ENCODE results near the gene LRP1-AS.
A peak's percentile ranks its signal among the peaks of the same experiment; 100 is the strongest.

Gene LRP1-AS

DNA sequence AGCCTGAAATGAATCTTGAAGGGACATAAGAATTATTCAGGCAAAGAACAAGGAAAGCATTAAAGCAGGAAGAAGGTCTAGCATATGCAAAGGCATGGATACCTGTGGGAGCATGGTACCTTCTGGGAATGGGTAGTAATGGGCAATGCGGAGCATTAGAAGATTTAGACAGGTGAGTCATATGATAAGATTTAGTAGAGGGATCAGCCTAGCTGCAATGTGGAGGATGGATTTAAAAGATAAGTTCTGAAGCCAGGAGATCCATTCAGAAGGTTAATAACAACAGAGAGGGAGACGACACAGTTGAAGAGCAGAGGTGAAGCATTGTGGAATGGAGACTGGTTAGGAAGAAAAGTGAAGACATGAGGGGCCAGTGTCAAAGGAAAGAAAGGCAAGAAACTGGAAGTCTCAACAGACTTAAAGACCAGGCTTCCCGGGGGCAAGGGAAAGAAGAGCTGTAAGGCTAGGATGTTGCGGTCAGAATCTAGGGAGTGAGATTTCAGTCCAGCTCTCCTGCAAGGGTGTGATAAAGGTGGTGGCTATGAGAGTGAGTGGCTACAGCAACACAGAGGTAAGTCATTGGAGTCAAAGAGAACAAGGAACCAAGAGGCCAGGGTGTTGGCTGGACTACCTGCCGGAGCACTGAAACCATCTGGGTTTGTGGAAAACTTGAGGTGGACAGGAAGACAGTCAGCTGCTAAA is 30.7 kb downstream of the LRP1-AS start:
- DNase-seq, result no peak

DNA sequence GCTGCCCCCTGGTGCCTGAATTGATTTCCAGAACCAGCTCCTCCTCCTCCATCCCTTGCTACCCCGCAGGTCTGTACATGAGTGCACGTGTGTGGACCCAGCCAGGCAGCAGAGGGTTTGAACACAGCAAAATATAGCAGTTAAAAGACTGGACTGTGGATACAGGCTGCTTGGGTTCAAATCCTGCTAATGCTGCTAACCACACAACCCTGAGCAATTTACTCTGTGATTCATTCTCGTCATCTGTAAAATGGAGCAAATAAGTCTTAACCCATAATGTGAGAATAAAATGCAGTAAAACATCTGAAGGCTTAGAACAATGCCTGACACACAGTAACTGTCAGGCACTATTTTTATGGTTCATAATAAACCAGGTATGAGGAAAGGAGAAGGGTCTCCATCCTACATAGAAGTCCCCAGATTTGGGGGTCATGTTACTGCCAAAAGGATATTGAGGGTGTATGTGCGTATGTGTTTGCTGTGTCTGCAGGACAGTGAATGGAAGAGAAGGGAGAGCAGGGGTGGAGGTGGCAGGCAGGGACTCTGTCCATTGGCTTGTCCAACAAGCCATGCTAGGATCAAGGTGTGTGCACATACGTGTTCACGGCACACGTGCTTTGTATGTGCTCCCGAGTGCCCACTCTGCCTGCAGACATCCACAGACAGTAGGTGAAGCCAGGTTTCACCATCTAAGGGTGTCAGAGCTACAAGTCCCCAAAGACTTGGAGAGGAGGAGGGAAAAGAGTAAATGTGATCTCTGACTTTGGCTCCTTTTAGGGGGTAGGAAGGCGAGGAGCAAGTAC is 34.7 kb downstream of the LRP1-AS start:
- no peak for DNase-seq

DNA sequence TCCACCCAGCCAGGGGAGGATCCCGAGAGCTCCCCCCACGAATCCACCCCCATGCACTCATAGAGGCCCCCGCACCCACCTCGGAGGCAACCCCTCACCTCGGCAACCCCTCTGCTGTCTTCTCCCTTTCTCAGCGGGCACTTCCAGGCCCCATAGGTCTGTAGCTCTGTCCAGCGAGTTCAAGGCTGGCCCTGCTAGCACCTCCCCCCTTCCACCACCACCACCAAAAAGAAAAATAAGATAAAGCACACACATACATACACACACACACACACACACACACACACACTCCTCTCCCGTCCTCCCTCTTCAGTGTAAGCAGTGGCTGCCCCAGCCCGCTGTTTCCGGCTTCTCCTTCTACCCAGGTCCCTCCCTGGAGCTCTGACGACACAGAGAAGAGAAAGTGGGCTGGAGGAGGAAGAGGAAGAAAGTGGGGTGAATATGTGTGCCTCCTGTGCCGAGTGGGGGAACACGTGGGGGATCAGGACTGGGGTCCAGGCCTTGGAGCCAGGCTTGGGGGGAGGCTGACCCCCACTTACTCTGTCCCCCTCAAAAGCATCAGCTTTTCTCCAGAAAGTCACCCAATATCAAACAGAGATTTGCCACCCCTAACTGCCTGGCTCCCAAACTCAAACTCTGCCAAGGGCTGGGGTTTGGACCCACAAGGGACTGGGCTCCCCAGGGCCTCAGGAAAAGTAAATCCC is 36.2 kb downstream of the LRP1-AS start, which contains the start of gene STAT6:
Gene STAT6 (minus strand): TSS at position 332 of the 704 bp plus-strand sequence. CDS start 3,084 bp downstream, outside the sequence.
- DNase-seq, result peak; percentile 86

DNA sequence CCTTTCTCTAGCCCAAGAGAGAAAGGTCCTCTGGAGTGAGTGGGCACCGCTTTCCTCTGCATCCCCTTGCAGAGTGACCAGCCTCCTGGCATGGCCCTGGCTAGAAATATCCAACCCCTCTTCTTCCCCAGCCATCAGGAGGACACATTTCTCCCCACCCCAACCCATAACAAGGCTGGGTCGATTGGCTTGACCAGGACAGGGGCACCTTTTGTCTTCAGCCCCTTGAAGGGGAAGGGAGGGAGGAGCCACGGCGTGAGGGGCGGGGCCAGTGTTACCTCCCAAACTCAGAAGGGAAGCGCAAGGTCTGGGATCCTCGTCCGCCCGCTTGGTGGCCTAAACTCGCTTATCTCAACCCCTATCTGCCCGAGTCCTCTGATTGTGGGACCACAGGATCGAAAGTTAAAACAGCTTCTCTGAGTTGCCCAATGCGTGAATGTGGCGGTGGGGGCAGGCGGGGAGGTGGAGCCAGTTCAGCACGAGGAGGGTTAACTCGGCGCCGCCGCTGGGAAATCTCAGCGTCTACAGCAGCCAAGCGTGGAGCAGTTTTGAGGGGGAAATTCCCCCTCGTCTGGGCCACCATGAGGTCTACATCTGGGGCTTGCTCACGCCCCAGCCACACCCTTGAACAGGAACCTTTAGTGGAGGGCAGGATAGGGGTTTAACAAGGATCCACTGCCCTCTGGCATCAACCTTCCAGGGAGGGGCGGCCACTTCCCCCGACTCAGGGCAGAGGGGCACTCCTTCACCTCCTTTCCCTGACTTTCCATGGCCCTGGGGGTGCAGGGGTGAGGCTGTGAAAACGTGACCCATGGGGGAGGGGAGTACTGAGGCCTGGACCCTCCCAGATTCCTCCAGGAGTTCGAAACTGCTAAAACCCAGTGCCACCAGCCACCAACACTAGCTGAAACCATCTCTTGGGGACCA is 37.1 kb downstream of the LRP1-AS start:
- peak; percentile 79 for DNase-seq

DNA sequence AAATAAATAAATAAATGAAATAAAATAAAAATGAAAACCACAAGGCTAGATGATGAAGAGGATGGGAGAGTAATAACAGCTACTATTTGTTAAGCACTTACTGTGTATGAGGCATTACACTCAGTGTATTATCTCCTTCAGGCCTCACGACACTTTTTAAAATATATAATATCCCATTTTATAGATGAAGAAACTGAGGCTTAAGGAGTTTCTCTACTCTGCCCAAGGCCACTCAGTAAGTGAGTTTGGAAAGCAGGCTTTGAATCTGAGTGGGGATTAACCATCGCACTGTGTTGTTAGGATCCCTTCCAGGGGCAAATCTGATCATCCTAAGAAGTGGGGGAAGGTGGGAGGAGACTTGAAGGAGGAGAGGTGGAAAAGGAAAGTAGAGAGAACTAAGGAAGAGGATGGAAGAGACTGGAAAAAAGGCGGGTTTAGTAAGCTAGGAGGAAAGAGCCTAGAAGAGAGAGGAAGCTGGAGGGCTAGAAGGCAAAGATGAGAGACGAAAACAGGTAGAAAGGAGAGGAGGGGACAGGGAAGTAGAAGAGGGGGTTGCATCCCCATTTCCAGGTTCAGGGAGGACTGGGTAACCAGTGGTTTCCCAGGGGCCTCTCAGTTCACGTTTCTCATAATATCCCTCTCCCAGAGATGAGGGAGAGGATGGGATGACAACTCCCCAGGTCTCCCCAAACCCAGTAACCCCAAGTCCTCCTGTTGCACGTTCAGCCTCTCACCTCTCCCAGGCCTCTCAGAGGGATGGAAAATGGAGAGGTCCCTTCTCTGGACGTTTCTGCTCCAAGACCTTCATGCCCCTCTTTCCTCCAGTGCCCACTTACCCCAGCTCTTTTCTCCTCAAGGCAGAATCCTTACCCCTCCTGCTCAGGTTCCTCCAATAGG is 38.0 kb downstream of the LRP1-AS start:
- DNase-seq, result no peak

DNA sequence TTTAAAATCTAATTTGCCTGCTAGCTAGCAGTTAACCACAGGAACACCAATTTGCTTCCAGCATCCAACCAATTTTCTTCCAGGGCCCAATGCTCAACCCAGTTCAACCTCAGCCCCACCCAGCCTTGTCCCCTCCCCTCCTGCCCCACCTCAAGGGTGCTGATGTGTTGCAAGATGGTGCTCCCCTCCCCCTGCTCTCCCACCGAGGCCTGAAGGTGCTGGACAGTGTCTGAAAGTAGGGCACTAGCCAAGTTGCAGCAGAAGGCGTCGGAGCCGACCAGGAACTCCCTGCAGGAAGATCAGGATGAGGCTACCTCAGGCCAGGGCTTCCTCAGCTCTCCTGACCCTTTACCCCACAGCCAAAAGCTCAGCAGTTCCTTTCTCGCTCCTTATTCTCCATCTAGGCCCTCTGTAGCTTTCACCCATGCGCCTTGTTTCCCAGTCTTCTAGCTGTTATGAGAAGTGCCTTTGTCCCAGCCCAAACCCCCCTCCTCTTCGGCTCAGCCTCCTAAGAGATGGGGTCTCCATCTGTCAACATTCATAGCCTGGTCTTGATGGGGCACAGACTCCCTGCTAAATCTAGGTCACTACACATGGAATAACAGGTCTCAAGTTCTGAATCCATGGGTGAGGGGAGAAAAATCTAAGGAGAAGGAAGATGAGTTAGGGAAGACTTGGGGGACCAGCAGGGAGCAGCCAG is 39.8 kb downstream of the LRP1-AS start:
- no peak for DNase-seq

DNA sequence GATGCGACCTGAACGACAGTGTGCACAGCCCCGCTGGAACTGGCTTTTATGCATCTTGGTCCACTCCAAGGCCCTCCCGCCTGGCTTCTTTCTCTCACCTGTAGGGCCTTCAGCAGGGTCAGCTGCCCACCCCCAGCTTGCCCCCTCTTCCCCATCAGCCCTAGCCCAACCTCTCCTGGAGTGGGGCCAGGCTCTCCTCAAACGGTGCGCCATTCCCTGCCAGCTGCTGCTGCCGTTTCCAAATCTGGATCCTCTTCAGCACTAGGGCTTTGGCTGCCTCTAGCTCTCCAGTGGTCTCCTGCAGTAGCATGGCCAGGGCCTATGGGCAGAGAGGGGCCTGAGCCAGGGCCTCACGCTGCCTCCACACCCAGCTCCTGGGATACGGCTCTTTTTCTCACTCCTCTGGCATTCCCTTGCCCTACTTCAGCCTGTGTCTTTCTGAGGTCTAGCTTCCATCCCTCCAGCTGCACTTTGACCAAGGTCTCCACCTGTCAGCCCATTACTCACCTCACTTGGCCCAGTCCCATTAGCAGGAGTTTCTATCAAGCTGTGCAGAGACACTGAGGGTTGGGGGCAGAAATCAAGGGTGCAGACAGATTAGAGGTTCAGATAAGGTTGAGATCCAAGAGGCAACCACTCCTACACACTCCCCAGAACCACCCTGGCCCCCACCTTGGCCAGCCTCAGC is 41.3 kb downstream of the LRP1-AS start:
- DNase-seq, result no peak

DNA sequence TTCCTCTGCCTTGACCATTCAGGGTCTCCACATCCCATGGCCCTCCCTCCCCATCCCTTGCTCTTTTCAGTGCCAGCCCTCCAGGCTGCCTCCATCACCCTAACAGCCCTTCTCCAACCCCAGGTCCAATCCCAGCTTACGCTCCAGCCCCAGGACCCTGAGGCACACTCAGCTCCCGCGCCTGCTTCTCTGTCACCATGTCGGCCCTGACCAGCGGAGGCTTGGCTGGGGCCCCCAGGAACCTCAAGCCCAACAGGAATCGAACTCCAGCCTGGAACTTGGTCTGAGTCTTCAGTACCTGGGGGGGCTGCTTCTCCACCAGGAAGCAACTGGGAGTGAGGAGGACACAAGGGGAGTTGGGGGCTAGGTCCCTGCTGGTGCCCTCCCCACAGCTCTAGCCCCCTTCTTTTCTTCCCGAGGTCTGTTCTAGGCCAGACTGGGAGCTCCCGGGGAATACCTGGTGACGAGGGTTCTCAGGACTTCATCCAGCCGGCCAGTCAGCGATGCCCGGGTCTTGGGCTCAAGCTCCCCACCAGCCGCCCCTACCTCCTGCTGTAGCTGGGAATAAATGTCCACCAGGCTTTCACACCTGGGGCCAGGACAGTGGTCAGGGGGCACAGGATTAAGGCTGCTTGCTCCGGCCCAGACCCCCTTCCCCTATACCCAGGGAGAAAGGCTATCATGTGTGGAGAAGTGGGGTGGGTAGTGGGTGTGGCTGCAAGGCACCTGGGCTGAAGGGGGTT is 42.2 kb downstream of the LRP1-AS start:
- DNase-seq, result no peak

DNA sequence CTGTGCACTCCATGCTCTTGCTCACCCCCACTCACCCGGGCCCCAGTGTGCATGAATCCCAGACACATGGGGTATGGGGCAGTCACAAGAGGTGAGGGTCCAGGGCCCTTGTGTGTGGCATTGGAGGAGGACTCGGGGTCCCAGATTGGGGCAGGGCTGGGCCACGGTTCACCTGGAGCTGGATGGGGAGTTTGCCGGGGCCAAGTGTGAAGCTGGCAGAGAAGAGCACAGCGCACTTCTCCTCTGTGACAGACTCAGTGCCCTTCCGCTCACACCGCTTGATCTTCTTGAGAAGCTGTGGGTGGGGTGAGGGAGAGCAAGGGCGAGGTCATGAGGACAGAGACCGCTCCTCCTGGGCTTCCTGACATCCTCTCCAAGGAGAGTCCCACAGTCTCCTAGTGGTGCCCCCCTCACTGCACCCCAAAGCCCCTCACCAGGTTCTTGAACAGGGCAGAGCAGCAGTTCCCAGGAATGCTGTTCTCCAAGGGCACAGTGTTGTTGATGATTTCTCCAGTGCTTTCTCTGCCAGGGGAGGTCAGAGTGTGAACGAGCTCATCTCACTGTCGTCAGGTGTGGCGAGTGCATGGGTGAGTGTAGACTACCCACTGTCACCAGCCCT is 43.0 kb downstream of the LRP1-AS start:
- DNase-seq, result no peak

DNA sequence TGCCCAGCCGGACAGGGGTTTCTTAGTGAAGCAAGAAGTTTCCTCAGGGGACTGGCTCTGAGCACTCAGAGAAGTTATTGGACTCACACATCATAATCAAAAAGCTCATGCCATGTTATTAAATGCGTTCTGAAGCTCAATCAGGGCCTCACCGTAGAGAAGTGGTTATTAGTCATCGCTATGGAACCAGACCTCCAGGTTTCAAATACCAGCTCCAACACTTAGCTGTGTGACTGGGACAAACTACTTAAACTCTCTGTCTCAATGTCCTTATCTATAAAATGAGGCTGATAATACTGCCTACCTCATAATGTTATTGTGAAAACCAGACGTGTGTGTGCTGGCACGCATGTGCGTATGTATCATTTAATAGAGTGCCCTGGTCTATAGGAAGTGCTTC is 43.6 kb downstream of the LRP1-AS start:
- no peak for DNase-seq

DNA sequence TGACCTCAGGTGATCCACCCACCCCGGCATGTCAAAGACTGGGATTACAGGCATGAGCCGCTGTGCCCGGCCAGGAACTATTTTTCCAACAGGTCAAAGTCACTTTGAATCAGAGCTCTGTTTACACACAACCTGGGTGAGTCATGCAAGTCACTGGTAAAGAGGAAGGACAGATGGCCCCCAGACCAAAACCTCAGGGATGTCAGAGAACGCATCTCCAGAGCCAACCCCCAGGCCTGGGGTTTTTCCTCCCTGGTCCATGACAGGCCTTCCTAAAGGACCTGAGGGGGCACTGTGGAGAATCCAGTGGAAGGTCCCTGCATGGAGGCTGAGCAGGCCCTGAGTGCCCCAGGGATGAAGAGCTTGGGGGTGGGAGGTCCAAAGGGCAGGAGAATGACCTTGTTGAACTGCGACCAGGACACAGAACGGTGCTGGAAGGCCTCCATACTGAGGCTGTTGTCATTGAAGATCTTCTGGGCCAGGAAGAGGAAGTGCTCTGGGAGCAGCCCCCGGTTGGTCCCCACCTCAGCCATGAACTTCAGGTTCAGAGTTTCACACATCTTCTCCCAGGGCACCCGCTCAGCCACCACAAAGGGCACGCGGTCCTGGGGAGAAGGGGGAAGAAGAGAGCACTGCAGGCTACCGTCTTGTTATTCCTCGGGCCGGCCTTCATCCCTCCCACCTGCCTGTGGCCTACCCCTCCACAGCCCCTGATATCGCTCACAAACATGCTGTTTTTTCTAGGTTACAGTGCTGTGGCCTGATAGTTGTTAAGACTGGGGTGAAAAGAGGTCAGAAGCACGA is 45.3 kb downstream of the LRP1-AS start:
- no peak for DNase-seq

DNA sequence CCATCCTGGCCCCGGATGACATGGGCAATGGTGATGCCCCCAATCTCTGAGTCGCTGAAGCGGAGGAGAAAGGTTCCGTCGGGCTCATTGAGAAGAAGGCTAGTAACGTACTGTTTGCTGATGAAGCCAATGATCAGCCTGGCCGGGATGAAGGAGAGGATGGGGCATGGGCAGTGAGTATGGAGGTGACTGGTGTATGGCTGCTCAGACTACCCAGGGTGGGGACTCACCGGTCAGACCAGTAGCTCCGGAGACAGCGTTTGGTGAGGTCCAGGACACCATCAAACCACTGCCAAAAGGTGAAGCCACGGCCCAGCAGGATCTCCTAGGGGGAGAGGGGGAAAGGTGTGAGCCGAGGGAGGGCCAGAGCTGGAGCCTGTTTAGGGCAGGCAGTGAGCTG is 47.7 kb downstream of the LRP1-AS start:
- DNase-seq, result no peak

DNA sequence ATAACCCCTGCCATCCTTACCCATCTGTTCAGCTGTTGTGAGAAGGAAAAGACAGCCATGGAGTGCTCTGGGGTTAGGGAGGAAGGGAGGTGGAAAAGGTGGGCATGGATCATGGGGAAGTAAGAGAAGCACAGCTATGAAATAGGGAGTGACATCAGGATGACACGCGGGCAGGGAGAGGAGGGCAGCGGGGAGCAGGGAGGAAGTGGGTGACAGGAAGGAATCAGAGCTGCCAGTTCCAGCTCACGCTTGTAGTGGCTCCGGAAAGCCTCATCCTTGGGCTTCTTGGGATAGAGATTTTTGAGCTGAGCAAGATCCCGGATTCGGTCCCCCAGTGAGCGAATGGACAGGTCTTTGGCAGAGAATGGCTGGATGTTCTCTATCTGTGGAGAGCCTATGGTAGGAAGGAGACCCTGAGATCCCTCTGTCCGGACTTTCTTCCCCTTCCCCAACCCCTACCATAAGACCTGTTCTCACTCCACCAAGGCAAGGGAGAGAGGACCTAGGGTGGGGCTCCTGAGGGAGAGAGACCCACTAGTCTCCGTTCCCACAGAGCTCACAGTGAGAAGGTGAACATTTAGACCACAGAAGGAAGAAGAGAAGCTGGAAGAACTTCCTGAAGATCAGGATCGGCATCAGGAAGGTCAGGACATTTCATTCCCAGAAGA is 48.2 kb downstream of the LRP1-AS start:
- DNase-seq, result no peak

DNA sequence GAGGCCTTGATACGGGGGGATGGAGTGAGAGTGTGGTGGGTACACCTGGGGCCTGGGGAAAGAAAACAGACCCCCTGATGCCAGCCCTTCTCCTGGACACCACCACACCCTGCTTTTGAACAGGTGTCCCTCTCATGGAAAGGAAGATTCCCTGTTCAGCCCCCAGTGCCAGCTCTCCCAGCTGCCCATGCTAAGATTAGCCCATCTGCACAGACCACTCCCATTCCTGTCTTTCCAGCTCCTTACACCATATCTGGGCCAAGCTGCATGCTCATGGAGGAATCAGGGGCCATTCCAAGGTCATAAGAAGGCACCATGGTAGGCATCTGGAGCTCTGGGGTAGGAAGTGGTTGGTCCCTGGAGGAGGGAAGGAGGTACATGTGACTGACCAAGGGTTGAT is 48.9 kb downstream of the LRP1-AS start:
- DNase-seq, result no peak

DNA sequence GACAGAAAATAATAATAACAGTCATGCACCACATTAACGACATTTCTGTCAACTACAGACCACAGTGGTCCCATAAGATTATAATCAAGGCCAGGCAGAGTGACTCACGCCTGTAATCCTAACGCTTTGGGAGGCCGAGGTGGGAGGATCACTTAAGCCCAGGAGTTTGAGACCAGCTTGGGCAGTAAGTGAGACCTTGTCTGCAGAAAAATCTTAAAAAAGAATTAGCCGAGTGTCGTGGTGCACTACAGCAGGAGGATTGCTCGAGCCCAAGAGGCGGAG is 49.9 kb downstream of the LRP1-AS start:
- DNase-seq, result no peak

DNA sequence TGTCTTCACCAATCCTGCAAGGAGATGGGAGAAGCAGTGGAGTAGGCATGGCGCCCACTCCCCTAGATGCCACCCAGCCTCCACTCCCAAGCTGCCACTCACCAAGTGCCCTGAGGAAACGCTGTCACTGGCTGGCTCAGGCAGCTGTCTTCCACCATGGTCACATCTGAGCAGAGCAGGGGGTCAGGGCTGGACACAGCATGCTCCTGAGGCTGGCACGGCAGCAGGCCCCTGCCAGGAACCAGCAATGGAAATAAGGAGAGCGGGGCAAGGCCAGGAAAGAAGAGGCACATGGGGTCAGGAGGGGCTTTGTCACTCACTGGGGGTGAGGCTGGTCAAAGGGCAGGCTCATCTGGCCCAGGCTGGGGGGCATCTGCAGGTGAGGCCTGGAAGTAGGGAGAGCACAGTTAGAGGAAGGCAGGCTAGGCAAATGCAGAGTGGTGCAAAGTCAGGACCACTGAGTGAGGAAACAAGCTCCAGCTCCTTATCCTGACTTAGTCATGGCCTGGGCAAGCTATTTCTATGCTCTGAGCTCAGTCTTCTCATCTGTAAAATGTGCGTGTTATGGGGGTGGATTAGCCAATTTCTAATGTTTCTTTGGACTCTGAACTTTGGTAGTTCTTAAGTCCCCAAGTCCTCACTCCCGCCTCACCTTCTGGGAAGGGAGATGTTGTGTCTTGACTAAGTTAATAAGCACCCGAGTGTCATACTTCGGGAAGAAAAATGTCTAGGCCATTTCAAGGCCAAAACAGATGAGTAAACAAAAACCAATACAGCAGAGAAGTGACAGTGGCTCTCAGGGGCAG is 50.5 kb downstream of the LRP1-AS start:
- DNase-seq, result no peak

DNA sequence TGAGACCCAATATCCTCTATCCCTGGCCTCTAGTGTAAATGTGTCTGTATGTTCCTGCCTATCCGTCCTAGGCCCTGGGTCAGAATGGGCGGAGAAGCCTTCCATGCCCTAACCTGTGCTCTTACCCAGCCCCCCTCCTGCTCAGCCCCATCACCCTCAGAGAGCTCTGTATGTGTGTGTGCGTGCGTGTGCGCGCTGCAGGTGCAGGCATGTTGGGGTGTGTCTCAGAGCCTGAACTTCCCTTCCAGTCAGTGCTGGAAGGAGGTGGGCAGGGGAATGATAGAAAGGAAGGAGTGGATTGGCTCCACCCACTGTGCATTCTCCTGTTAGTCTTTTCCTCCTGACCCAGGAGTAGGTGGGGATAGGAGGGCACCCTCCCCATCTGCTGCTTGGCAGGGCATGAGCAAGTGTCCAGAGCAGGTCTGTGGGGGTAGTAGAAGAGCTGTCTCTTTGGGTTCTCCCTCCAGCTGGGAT is 51.3 kb downstream of the LRP1-AS start:
- no peak for DNase-seq

Measured in CD4-positive, alpha-beta T cell treated with Interleukin-17A for 4 hours (primary cell).